Measurements from ENCODE around the gene CBLN3.

The CBLN3 gene

GRCh38 chr14:24463884-24464785 is 34.7 kb upstream of the CBLN3 start:
- no peaks in the 10 kb centered on the region for H3K36me3 ChIP-seq
- no peaks in the 10 kb centered on the region for H3K4me1 ChIP-seq (ENCODE audit: control insufficient read depth in 1 of 2, insufficient read depth in 1 of 2, low read depth in 1 of 2, low read length in 1 of 2)
- H3K4me3 ChIP-seq (ENCODE audit: low read depth in 1 of 2, low read length in 1 of 2), result no peak overlapping the region
- H3K27ac ChIP-seq, result no peak overlapping the region
- no peak for TF ChIP-seq CTCF (IDR thresholded peaks at IDR 0.05)
- no peaks in the 10 kb centered on the region for H3K9me3 ChIP-seq
- H3K27me3 ChIP-seq, result no peaks in the 10 kb centered on the region

- Histone ChIP-seq H3K27me3 (no peaks in the 10 kb centered on the region), H3K9me3 (no peaks in the 10 kb centered on the region), H3K36me3 (no peaks in the 10 kb centered on the region), H3K27ac (no peak overlapping the region), H3K4me3 (ENCODE audit: low read depth in 1 of 2, low read length in 1 of 2) (no peak overlapping the region), H3K4me1 (ENCODE audit: control insufficient read depth in 1 of 2, insufficient read depth in 1 of 2, low read depth in 1 of 2, low read length in 1 of 2) (no peaks in the 10 kb centered on the region)
- TF ChIP-seq CTCF (IDR thresholded peaks at IDR 0.05), result no peak
These were observed 33.8 kb upstream of the CBLN3 start for GRCh38 chr14:24463017-24463883.

GRCh38 chr14:24461336-24461735 is 31.9 kb upstream of the CBLN3 start:
- Histone ChIP-seq H3K4me3 (ENCODE audit: low read depth in 1 of 2, low read length in 1 of 2) (no peak overlapping the region), H3K27ac (no peak overlapping the region), H3K36me3 (no peaks in the 10 kb centered on the region), H3K27me3 (no peaks in the 10 kb centered on the region), H3K9me3 (no peaks in the 10 kb centered on the region), H3K4me1 (ENCODE audit: control insufficient read depth in 1 of 2, insufficient read depth in 1 of 2, low read depth in 1 of 2, low read length in 1 of 2) (no peaks in the 10 kb centered on the region)
- no peak for TF ChIP-seq CTCF (IDR thresholded peaks at IDR 0.05)

- H3K27me3 ChIP-seq, result no peaks in the 10 kb centered on the region
- no peak overlapping the region for H3K27ac ChIP-seq
- no peaks in the 10 kb centered on the region for H3K9me3 ChIP-seq
- H3K4me1 ChIP-seq (ENCODE audit: control insufficient read depth in 1 of 2, insufficient read depth in 1 of 2, low read depth in 1 of 2, low read length in 1 of 2), result no peaks in the 10 kb centered on the region
- TF ChIP-seq CTCF (IDR thresholded peaks at IDR 0.05), result no peak
- H3K36me3 ChIP-seq, result no peaks in the 10 kb centered on the region
- no peak overlapping the region for H3K4me3 ChIP-seq (ENCODE audit: low read depth in 1 of 2, low read length in 1 of 2)
These were observed 29.9 kb upstream of the CBLN3 start for GRCh38 chr14:24459331-24459730.

- Histone ChIP-seq H3K4me1 (ENCODE audit: control insufficient read depth in 1 of 2, insufficient read depth in 1 of 2, low read depth in 1 of 2, low read length in 1 of 2) (no peaks in the 10 kb centered on the region), H3K9me3 (no peaks in the 10 kb centered on the region), H3K27ac (no peak overlapping the region), H3K36me3 (no peaks in the 10 kb centered on the region), H3K4me3 (ENCODE audit: low read depth in 1 of 2, low read length in 1 of 2) (no peak overlapping the region), H3K27me3 (no peaks in the 10 kb centered on the region)
- TF ChIP-seq CTCF (IDR thresholded peaks at IDR 0.05), result no peak
These were observed 29.3 kb upstream of the CBLN3 start for GRCh38 chr14:24458736-24459135.
